IPS-15b (cell line): ENCODE measurements around the gene ADRB1.

ENCODE experiments used
- H3K27me3 ChIP-seq: one replicate; pipeline ENCODE4 v1.6.1; 2013; ENCODE audit warnings: low read length; ENCODE audit not compliant: control insufficient read depth, insufficient read depth
- H3K36me3 ChIP-seq: one replicate; pipeline ENCODE4 v1.6.1; 2013; ENCODE audit warnings: low read length; ENCODE audit not compliant: control insufficient read depth, insufficient read depth
- H3K4me1 ChIP-seq: one replicate; pipeline ENCODE4 v1.6.1; 2013; ENCODE audit warnings: mild to moderate bottlenecking, low read length; ENCODE audit not compliant: control insufficient read depth, insufficient read depth
- H3K4me3 ChIP-seq: one replicate; pipeline ENCODE4 v1.5.1; 2013; ENCODE audit warnings: low read depth, low read length
- H3K9ac ChIP-seq: one replicate; pipeline ENCODE4 v1.6.1; 2013; ENCODE audit warnings: low read depth, mild to moderate bottlenecking, low read length
- H3K9me3 ChIP-seq: one replicate; pipeline ENCODE4 v1.6.1; 2013; ENCODE audit warnings: mild to moderate bottlenecking, low read length; ENCODE audit not compliant: control insufficient read depth, insufficient read depth

ADRB1 gene

DNA sequence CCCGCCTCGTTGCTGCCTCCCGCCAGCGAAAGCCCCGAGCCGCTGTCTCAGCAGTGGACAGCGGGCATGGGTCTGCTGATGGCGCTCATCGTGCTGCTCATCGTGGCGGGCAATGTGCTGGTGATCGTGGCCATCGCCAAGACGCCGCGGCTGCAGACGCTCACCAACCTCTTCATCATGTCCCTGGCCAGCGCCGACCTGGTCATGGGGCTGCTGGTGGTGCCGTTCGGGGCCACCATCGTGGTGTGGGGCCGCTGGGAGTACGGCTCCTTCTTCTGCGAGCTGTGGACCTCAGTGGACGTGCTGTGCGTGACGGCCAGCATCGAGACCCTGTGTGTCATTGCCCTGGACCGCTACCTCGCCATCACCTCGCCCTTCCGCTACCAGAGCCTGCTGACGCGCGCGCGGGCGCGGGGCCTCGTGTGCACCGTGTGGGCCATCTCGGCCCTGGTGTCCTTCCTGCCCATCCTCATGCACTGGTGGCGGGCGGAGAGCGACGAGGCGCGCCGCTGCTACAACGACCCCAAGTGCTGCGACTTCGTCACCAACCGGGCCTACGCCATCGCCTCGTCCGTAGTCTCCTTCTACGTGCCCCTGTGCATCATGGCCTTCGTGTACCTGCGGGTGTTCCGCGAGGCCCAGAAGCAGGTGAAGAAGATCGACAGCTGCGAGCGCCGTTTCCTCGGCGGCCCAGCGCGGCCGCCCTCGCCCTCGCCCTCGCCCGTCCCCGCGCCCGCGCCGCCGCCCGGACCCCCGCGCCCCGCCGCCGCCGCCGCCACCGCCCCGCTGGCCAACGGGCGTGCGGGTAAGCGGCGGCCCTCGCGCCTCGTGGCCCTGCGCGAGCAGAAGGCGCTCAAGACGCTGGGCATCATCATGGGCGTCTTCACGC lies 825 bp downstream of the ADRB1 start:
- no peak overlapping the region for H3K9ac ChIP-seq
- no peaks in the 10 kb centered on the region for H3K36me3 ChIP-seq
- peak overlapping the region; percentile 31 for H3K4me3 ChIP-seq
- peaks cover 73% of the 10 kb centered on the region for H3K27me3 ChIP-seq
- peaks cover 2% of the 10 kb centered on the region for H3K4me1 ChIP-seq
- H3K9me3 ChIP-seq: no peaks in the 10 kb centered on the region

DNA sequence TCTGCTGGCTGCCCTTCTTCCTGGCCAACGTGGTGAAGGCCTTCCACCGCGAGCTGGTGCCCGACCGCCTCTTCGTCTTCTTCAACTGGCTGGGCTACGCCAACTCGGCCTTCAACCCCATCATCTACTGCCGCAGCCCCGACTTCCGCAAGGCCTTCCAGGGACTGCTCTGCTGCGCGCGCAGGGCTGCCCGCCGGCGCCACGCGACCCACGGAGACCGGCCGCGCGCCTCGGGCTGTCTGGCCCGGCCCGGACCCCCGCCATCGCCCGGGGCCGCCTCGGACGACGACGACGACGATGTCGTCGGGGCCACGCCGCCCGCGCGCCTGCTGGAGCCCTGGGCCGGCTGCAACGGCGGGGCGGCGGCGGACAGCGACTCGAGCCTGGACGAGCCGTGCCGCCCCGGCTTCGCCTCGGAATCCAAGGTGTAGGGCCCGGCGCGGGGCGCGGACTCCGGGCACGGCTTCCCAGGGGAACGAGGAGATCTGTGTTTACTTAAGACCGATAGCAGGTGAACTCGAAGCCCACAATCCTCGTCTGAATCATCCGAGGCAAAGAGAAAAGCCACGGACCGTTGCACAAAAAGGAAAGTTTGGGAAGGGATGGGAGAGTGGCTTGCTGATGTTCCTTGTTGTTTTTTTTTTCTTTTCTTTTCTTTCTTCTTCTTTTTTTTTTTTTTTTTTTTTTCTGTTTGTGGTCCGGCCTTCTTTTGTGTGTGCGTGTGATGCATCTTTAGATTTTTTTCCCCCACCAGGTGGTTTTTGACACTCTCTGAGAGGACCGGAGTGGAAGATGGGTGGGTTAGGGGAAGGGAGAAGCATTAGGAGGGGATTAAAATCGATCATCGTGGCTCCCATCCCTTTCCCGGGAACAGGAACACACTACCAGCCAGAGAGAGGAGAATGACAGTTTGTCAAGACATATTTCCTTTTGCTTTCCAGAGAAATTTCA lies 1.7 kb downstream of the ADRB1 start:
- H3K27me3 ChIP-seq: peaks cover 68% of the 10 kb centered on the region
- H3K4me3 ChIP-seq: peak overlapping the region; percentile 30
- no peak overlapping the region for H3K9ac ChIP-seq
- H3K36me3 ChIP-seq: no peaks in the 10 kb centered on the region
- H3K9me3 ChIP-seq: no peaks in the 10 kb centered on the region
- H3K4me1 ChIP-seq: peaks cover 2% of the 10 kb centered on the region

DNA sequence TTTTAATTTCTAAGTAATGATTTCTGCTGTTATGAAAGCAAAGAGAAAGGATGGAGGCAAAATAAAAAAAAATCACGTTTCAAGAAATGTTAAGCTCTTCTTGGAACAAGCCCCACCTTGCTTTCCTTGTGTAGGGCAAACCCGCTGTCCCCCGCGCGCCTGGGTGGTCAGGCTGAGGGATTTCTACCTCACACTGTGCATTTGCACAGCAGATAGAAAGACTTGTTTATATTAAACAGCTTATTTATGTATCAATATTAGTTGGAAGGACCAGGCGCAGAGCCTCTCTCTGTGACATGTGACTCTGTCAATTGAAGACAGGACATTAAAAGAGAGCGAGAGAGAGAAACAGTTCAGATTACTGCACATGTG lies 2.4 kb downstream of the ADRB1 start:
- Histone ChIP-seq H3K4me1 (peaks cover 2% of the 10 kb centered on the region), H3K9ac (no peak overlapping the region), H3K27me3 (peaks cover 65% of the 10 kb centered on the region), H3K36me3 (no peaks in the 10 kb centered on the region), H3K9me3 (no peaks in the 10 kb centered on the region), H3K4me3 (no peak overlapping the region)

DNA sequence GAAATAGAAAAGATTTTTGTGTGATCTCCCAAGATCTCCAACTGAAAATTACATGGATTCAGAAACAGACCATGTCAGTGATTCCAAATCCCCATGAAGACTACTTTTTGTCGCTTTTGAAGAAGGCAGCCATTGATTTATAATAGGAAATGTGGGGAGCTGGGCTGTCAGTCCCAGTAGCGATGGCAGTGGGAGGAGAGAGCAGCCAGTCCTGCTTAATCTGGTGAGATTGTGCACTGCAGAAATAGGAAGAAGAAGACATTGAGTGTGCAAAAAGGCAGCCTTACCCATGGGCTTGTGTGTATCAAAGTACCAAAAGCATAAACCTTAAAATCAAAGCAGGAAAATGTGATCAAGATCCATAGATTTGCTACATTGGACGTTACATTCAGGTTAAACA lies 4.8 kb downstream of the ADRB1 start:
- H3K9ac ChIP-seq: no peak overlapping the region
- no peaks in the 10 kb centered on the region for H3K36me3 ChIP-seq
- no peaks in the 10 kb centered on the region for H3K9me3 ChIP-seq
- peaks cover 45% of the 10 kb centered on the region for H3K27me3 ChIP-seq
- H3K4me1 ChIP-seq: no peaks in the 10 kb centered on the region
- H3K4me3 ChIP-seq: no peak overlapping the region

DNA sequence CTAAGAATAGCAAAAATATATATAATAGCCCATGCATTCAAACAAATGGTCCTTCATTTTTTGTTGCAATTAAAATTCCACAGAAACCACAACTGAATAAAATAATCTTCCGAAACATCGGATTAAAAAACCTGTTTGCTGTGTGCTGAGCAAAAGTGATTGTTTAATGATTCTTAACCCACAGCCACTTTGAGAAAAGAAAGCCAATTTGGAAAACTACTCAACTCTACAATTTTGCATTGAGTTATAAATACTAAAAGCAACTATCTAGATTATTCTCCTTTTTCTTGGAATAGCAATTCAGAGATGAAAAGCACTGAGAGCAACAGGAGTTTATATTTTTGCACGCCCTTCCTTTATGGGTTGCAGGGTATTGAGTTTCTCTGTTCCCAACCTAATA lies 8.0 kb downstream of the ADRB1 start:
- Histone ChIP-seq H3K9ac (no peak overlapping the region), H3K27me3 (peaks cover 21% of the 10 kb centered on the region), H3K4me1 (no peaks in the 10 kb centered on the region), H3K4me3 (no peak overlapping the region), H3K36me3 (no peaks in the 10 kb centered on the region), H3K9me3 (no peaks in the 10 kb centered on the region)

DNA sequence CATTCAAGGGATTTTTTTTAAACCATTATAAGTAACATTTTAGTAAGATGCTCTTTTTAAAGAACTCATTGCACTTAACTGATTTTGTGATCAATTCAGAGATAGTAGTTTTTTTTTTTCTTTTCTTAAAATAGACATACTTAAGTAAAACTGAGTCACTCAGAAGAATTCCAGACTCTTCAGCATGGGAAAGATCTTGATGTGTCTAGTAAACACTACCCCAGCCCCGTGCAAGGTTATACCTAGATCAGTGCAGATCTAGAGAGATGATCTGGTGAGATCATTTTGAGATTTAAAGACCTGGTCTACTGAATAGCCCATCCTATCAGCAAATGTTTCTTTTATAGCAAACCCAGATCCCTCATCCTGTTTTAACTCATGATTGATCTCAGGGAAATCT lies 8.6 kb downstream of the ADRB1 start:
- Histone ChIP-seq H3K36me3 (no peaks in the 10 kb centered on the region), H3K4me1 (no peaks in the 10 kb centered on the region), H3K9me3 (no peaks in the 10 kb centered on the region), H3K4me3 (no peak overlapping the region), H3K27me3 (peaks cover 16% of the 10 kb centered on the region), H3K9ac (no peak overlapping the region)

DNA sequence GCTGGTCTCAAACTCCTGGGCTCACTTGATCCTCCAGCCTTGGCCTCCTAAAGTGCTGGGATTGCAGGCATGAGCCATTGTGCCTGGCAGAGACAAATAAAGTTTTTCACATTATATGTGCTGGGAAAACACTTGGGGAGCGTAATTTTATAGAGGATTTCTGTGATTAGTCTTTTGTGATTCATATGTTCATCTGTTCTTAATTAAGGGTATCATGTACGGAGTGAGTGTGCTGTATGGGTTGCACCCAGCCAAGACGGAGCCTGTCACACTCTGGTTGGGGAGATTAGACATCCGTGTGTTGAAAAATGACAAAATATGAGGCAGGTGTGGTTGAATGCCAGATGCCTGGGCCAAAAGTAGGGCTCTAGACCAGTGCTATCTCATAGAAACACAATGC lies 10.3 kb downstream of the ADRB1 start:
- H3K4me1 ChIP-seq: no peaks in the 10 kb centered on the region

DNA sequence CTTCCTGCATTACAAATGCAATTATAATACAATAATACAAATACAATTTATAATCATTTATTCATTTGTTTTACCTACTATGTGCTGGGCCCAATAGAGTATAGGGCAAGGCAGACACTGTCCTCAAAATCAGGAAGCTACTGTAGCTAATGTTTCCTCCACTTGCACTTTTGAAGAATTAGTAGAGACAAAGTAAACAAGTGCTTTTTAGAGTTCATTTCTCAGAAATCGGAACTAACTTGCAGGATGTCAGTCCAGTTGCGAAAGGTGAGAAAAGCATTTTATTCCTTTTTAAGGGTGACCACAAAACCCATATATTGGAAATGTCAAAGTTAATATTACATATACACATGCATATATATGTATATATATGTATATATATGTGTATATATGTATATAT lies 14.2 kb downstream of the ADRB1 start:
- H3K27me3 ChIP-seq: no peaks in the 10 kb centered on the region
- H3K4me1 ChIP-seq: peaks cover 13% of the 10 kb centered on the region
- no peak overlapping the region for H3K9ac ChIP-seq
- no peaks in the 10 kb centered on the region for H3K36me3 ChIP-seq
- no peaks in the 10 kb centered on the region for H3K9me3 ChIP-seq
- no peak overlapping the region for H3K4me3 ChIP-seq

More for the DNA sequence above, 10.3 kb downstream of the ADRB1 start:
- H3K9ac ChIP-seq: no peak overlapping the region
- no peaks in the 10 kb centered on the region for H3K36me3 ChIP-seq
- peaks cover under 1% of the 10 kb centered on the region for H3K27me3 ChIP-seq
- H3K4me3 ChIP-seq: no peak overlapping the region
- H3K9me3 ChIP-seq: no peaks in the 10 kb centered on the region

DNA sequence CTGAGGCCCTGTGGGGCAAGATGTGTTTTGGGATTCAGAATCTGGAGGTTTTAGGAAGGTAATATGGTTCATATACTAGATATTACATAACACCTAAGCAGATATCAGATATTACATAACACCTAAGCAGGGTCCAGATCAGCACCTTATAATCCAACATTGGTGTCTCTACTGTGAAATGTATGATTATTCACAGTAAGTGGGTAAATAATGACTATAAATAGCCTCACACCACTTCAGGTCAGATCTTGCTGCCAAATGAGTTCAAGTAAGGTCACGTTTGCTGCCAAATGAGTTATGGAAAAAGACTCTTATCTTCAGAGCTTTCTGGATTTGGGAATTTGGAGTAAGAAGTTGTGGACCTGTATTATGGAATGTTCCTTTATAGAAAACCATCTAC lies 14.6 kb downstream of the ADRB1 start:
- H3K36me3 ChIP-seq: no peaks in the 10 kb centered on the region
- no peaks in the 10 kb centered on the region for H3K9me3 ChIP-seq
- no peaks in the 10 kb centered on the region for H3K27me3 ChIP-seq
- H3K9ac ChIP-seq: no peak overlapping the region
- no peak overlapping the region for H3K4me3 ChIP-seq
- H3K4me1 ChIP-seq: peaks cover 13% of the 10 kb centered on the region

DNA sequence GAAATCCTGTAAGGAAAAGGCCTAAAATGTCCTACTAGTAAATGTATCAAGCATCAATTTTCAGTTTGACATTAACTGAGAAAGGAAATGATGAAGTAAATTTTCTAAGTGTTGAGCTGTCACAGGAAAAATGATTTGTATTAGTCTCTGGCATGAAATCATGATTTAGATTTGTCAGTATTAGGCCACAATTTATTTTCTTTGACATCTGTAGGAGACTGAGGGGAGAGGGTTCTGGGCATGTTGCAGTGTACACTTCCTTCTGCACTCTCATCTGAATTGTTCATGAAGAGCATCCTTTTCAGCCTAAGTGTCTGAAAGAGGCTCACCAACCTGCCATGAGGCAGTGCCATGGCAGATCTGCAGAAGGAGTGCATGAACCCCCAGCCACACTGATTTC lies 15.9 kb downstream of the ADRB1 start:
- Histone ChIP-seq H3K9ac (no peak overlapping the region), H3K4me3 (no peak overlapping the region)

DNA sequence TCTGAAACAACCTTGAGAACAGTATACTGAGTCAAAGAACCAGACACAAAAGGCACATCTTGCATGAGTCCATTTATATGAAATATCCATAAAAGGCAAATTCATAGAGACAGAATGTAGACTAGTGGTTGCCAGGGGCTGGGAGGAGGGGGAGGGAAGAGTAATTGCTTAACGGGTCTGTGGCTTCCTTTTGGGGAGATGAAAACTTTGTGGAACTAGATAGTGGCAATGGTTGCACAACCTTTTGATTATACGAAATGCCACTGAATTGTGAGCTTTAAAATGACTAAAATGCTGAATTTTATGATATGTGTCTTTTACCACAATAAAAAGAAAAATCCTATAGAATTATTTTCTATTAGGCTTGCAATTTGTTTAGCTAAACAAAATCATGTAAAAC lies 16.8 kb downstream of the ADRB1 start:
- H3K27me3 ChIP-seq: no peaks in the 10 kb centered on the region
- H3K9ac ChIP-seq: no peak overlapping the region
- H3K4me1 ChIP-seq: peaks cover 13% of the 10 kb centered on the region
- no peak overlapping the region for H3K4me3 ChIP-seq
- no peaks in the 10 kb centered on the region for H3K9me3 ChIP-seq
- H3K36me3 ChIP-seq: no peaks in the 10 kb centered on the region

More for the DNA sequence above, 15.9 kb downstream of the ADRB1 start:
- Histone ChIP-seq H3K4me1 (peaks cover 13% of the 10 kb centered on the region), H3K36me3 (no peaks in the 10 kb centered on the region), H3K27me3 (no peaks in the 10 kb centered on the region), H3K9me3 (no peaks in the 10 kb centered on the region)
